Measurements from ENCODE around the gene TTC21A. TPM values are rescaled to one million over a fixed set of nuclear protein-coding genes. Genes with fewer than 3 reads are reported as not detected.

TTC21A gene
- total and polyA plus RNA-seq, 2 of the 13 experiments (the other 11 are each of a cell fraction or from before 2014, with no cell fraction given): 0.31 to 1.5 TPM

GRCh38 chr3:39079530-39079929, 27.9 kb upstream of the TTC21A start:
- Histone ChIP-seq H3K4me2 (ENCODE audit: low read depth, low read length) (no peak overlapping the region), H2AFZ (ENCODE audit: low read length) (no peak overlapping the region), H3K36me3 (replicated peaks in 1 of 2; ENCODE audit: control insufficient read depth in 1 of 2, insufficient read depth in 2 of 2, low read length in 2 of 2) (peaks cover 12 to 46% of the 10 kb centered on the region in 2 experiments), H3K27ac (ENCODE audit: extremely low read length, insufficient read depth, low read length) (no peak overlapping the region), H3K4me1 (ENCODE audit: insufficient read depth, low read length) (no peaks in the 10 kb centered on the region), H4K20me1 (ENCODE audit: insufficient read depth, low read length) (no peaks in the 10 kb centered on the region), H3K9ac (ENCODE audit: insufficient read depth, low read depth, low read length) (no peak overlapping the region), H3K4me3 (replicated peaks in 1 of 3; ENCODE audit: insufficient read depth in 1 of 3, low read depth in 2 of 3, low read length in 3 of 3) (no peak overlapping the region), H3K79me2 (ENCODE audit: insufficient read depth, low read length) (no peaks in the 10 kb centered on the region), H3K27me3 (ENCODE audit: control insufficient read depth in 1 of 2, insufficient read depth in 2 of 2, low read length in 2 of 2) (no peaks in the 10 kb centered on the region), H3K9me3 (ENCODE audit: low read length) (no peaks in the 10 kb centered on the region)
- POLR2A ChIA-PET: no interaction called here
- no peak for DNase-seq (ENCODE audit: low spot score)
- FAIRE-seq: no peak
- intact Hi-C loops (cut with micrococcal nuclease; ENCODE audit: unreplicated experiment): no loop called here
- TF ChIP-seq SCMH1 (CRISPR knock-in tag; IDR thresholded peaks at IDR 0.05; ENCODE audit: borderline replicate concordance) (no peak), HIVEP1 (CRISPR knock-in tag; IDR thresholded peaks at IDR 0.05) (no peak)
- no TSS peak for BruUV-seq (replicated peaks)
- CTCF ChIA-PET (ENCODE audit: low intra/inter-chr PET ratio, low total read pairs): no interaction called here
- no peak for ATAC-seq
- in situ Hi-C loops (cut with HindIII; ENCODE audit: extremely low pct_ligation_motif_present, low pct_unique_long_range_greater_than_20kb): no loop called here

- no peak for FAIRE-seq
- ChIA-PET POLR2A (no interaction called here), CTCF (ENCODE audit: low intra/inter-chr PET ratio, low total read pairs) (no interaction called here)
- Histone ChIP-seq H3K4me3 (replicated peaks in 1 of 3; ENCODE audit: insufficient read depth in 1 of 3, low read depth in 2 of 3, low read length in 3 of 3) (no peak overlapping the region), H3K27me3 (ENCODE audit: control insufficient read depth in 1 of 2, insufficient read depth in 2 of 2, low read length in 2 of 2) (no peaks in the 10 kb centered on the region), H2AFZ (ENCODE audit: low read length) (no peak overlapping the region), H3K4me2 (ENCODE audit: low read depth, low read length) (no peak overlapping the region), H3K9me3 (ENCODE audit: low read length) (no peaks in the 10 kb centered on the region), H3K9ac (ENCODE audit: insufficient read depth, low read depth, low read length) (no peak overlapping the region), H3K79me2 (ENCODE audit: insufficient read depth, low read length) (no peaks in the 10 kb centered on the region), H3K36me3 (replicated peaks in 1 of 2; ENCODE audit: control insufficient read depth in 1 of 2, insufficient read depth in 2 of 2, low read length in 2 of 2) (peaks cover 12 to 43% of the 10 kb centered on the region in 2 experiments), H3K27ac (ENCODE audit: extremely low read length, insufficient read depth, low read length) (no peak overlapping the region), H4K20me1 (ENCODE audit: insufficient read depth, low read length) (no peaks in the 10 kb centered on the region), H3K4me1 (ENCODE audit: insufficient read depth, low read length) (no peaks in the 10 kb centered on the region)
- in situ Hi-C loops (cut with HindIII; ENCODE audit: extremely low pct_ligation_motif_present, low pct_unique_long_range_greater_than_20kb) (no loop called here), intact Hi-C loops (cut with micrococcal nuclease; ENCODE audit: unreplicated experiment) (no loop called here)
- no TSS peak for BruUV-seq (replicated peaks)
- no peak for DNase-seq (ENCODE audit: low spot score)
- ATAC-seq: no peak
- no peak for TF ChIP-seq YEATS2 (CRISPR knock-in tag; IDR thresholded peaks at IDR 0.05; ENCODE audit: borderline replicate concordance)
- no peak for TF ChIP-seq ZNF235 (CRISPR knock-in tag; IDR thresholded peaks at IDR 0.05; ENCODE audit: borderline replicate concordance)
- no peak for TF ChIP-seq HIC2 (CRISPR knock-in tag; IDR thresholded peaks at IDR 0.05; ENCODE audit: low read depth)
- no peak for TF ChIP-seq ZNF709 (CRISPR knock-in tag; IDR thresholded peaks at IDR 0.05)
- no peak for TF ChIP-seq ZNF44 (CRISPR knock-in tag; IDR thresholded peaks at IDR 0.05)
- no peak for TF ChIP-seq GATAD2A (CRISPR knock-in tag; IDR thresholded peaks at IDR 0.05)
- no peak for TF ChIP-seq KLF13 (CRISPR knock-in tag; IDR thresholded peaks at IDR 0.05)
- TF ChIP-seq MYC (CRISPR knock-in tag; IDR thresholded peaks at IDR 0.05; ENCODE audit: borderline replicate concordance): no peak
- no peak for TF ChIP-seq ZNF768 (CRISPR knock-in tag; IDR thresholded peaks at IDR 0.05)
- TF ChIP-seq AGO1 (IDR thresholded peaks at IDR 0.05; ENCODE audit: low read depth, low read length, poor library complexity, severe bottlenecking): no peak
- no peak for TF ChIP-seq ZNF850 (CRISPR knock-in tag; conservative IDR thresholded peaks at IDR 0.05)
- TF ChIP-seq ZNF430 (CRISPR knock-in tag; IDR thresholded peaks at IDR 0.05): no peak
- no peak for TF ChIP-seq ZNF282 (IDR thresholded peaks at IDR 0.05; ENCODE audit: partially characterized antibody)
- TF ChIP-seq NRL (CRISPR knock-in tag; IDR thresholded peaks at IDR 0.05; ENCODE audit: borderline replicate concordance): no peak
- no peak for TF ChIP-seq PRDM4 (CRISPR knock-in tag; IDR thresholded peaks at IDR 0.05; ENCODE audit: borderline replicate concordance)
- no peak for TF ChIP-seq SMAD3 (CRISPR knock-in tag; IDR thresholded peaks at IDR 0.05)
Measured at GRCh38 chr3:39080026-39080425, 27.5 kb upstream of the TTC21A start.

Measured in HepG2 (cell line).